WTC11 (cell line): ENCODE results near the gene B4GALNT2. TPM values are rescaled to one million over a fixed set of nuclear protein-coding genes. Genes with fewer than 3 reads are reported as not detected.
A peak's percentile ranks its signal among the peaks of the same experiment; 100 is the strongest.

Source experiments
- ATAC-seq: fragments of 200-7000 bp; cut with Tn5 transposase; 2 replicates; pipeline ENCODE4 v1.10.0; 2021; ENCODE audit warnings: mild to moderate bottlenecking, moderate library complexity
- CTCF ChIA-PET: fragments of 300-600 bp; sonication (Branson Sonifier 250); formaldehyde crosslinking; loops from one replicate; lab custom pipeline; 2021; ENCODE audit warnings: antibody characterized with exemption; lab: Charles Lee
- POLR2A ChIA-PET: fragments of 350-600 bp; sonication (Branson Sonifier 250); formaldehyde crosslinking; loops from one replicate; lab custom pipeline; 2021; ENCODE audit warnings: antibody characterized with exemption; lab: Charles Lee
- DNase-seq: peaks from one replicate; pipeline ENCODE4 v3.0.0; 2021; ENCODE audit warnings: low spot score
- H3K27ac Mint-ChIP-seq: 2 replicates; pipeline ENCODE4 v1.8.0; 2021; ENCODE audit warnings: mixed read lengths
- H3K27me3 Mint-ChIP-seq: 2 replicates; pipeline ENCODE4 v1.8.0; 2021; ENCODE audit warnings: low read depth, mild to moderate bottlenecking, moderate library complexity, mixed read lengths
- H3K36me3 Mint-ChIP-seq: 2 replicates; pipeline ENCODE4 v1.8.0; 2021; ENCODE audit warnings: mixed read lengths
- H3K4me1 Mint-ChIP-seq: 2 replicates; pipeline ENCODE4 v1.8.0; 2022; ENCODE audit warnings: mixed read lengths
- H3K4me3 Mint-ChIP-seq: 2 replicates; pipeline ENCODE4 v1.8.0; 2021; ENCODE audit warnings: mild to moderate bottlenecking, moderate library complexity, mixed read lengths
- H3K9me3 Mint-ChIP-seq: 2 replicates; pipeline ENCODE4 v1.8.0; 2021; ENCODE audit warnings: mixed read lengths
- ATF3 ChIP-seq: sonication (generic); formaldehyde crosslinking; conservative IDR thresholded peaks from 2 replicates; pipeline ENCODE4 v1.8.1; 2022; ENCODE audit warnings: mild to moderate bottlenecking, missing genetic modification reagents
- CBFB ChIP-seq: sonication (generic); formaldehyde crosslinking; IDR thresholded peaks from 2 replicates; pipeline ENCODE4 v1.8.1; 2022; ENCODE audit warnings: mild to moderate bottlenecking, low read depth, missing genetic modification reagents
- CTCF ChIP-seq: fragments of 200-600 bp; IDR thresholded peaks from 2 replicates; pipeline ENCODE4 v1.8.0; 2022; ENCODE audit warnings: antibody characterized with exemption
- GABPB1 ChIP-seq: sonication (generic); formaldehyde crosslinking; IDR thresholded peaks from 2 replicates; pipeline ENCODE4 v1.8.1; 2023; ENCODE audit warnings: mild to moderate bottlenecking, missing genetic modification reagents
- IRF1 ChIP-seq: sonication (generic); formaldehyde crosslinking; IDR thresholded peaks from 2 replicates; pipeline ENCODE4 v1.8.0; 2023; ENCODE audit warnings: missing genetic modification reagents
- IRF2 ChIP-seq: sonication (generic); formaldehyde crosslinking; IDR thresholded peaks from 2 replicates; pipeline ENCODE4 v1.8.0; 2022; ENCODE audit warnings: low read depth, missing genetic modification reagents, borderline replicate concordance
- KAT7 ChIP-seq: sonication (generic); formaldehyde crosslinking; IDR thresholded peaks from 2 replicates; pipeline ENCODE4 v1.8.1; 2023; ENCODE audit warnings: missing genetic modification reagents, mild to moderate bottlenecking, borderline replicate concordance
- MAX ChIP-seq: sonication (generic); formaldehyde crosslinking; IDR thresholded peaks from 2 replicates; pipeline ENCODE4 v1.8.0; 2022; ENCODE audit warnings: mild to moderate bottlenecking, missing genetic modification reagents
- NR3C1 ChIP-seq: sonication (generic); formaldehyde crosslinking; conservative IDR thresholded peaks from 2 replicates; pipeline ENCODE4 v1.8.1; 2023; ENCODE audit warnings: low read depth, mild to moderate bottlenecking, missing genetic modification reagents
- RORB ChIP-seq: fragments of 250-450 bp; sonication (Bioruptor Pico); IDR thresholded peaks from 2 replicates; pipeline ENCODE4 v1.9.0; 2021; ENCODE audit warnings: mild to moderate bottlenecking
- TCF7 ChIP-seq: sonication (generic); formaldehyde crosslinking; IDR thresholded peaks from 2 replicates; pipeline ENCODE4 v1.8.0; 2022; ENCODE audit warnings: mild to moderate bottlenecking, low read depth, missing genetic modification reagents, moderate library complexity
- USF2 ChIP-seq: sonication (generic); formaldehyde crosslinking; IDR thresholded peaks from 2 replicates; pipeline ENCODE4 v1.8.1; 2023; ENCODE audit warnings: mild to moderate bottlenecking, missing genetic modification reagents, moderate library complexity
- ZNF317 ChIP-seq: sonication (generic); formaldehyde crosslinking; IDR thresholded peaks from 2 replicates; pipeline ENCODE4 v1.8.1; 2023; ENCODE audit warnings: low read depth, mild to moderate bottlenecking, moderate library complexity, missing genetic modification reagents, borderline replicate concordance
- ZNF396 ChIP-seq: fragments of 250-450 bp; sonication (Bioruptor Pico); IDR thresholded peaks from 2 replicates; pipeline ENCODE4 v1.8.0; 2021; ENCODE audit warnings: mild to moderate bottlenecking, moderate library complexity, borderline replicate concordance
- ZSCAN18 ChIP-seq: fragments of 250-450 bp; sonication (Bioruptor Pico); IDR thresholded peaks from 2 replicates; pipeline ENCODE4 v2.1.2; 2022; ENCODE audit warnings: mild to moderate bottlenecking, moderate library complexity
- total RNA-seq: library from RNA; stranded (reverse); gene quantifications from 3 replicates; pipeline ENCODE4 v1.2.3, GENCODE V29; 2021

Gene B4GALNT2
- total RNA-seq, 1 experiment from 2014 or later = 0.04 TPM

GRCh38 chr17:49104511-49105074 is 28.0 kb upstream of the B4GALNT2 start:
- DNase-seq = no peak
- no peak overlapping the region for H3K4me3 Mint-ChIP-seq
- TF ChIP-seq ATF3 (CRISPR knock-in tag) = no peak
- TF ChIP-seq, all 79 proteins: peak for 0
- H3K9me3 Mint-ChIP-seq = no peaks in the 10 kb centered on the region
- no peak overlapping the region for H3K27ac Mint-ChIP-seq
- no peak for ATAC-seq
- POLR2A ChIA-PET = no interaction called here
- CTCF ChIA-PET = interaction anchor here (0.6 to 1.5 kb wide), 2 partner anchors 22 to 694 kb away, joined by 3 to 5 read pairs; no protein-coding TSS in a partner anchor
- H3K36me3 Mint-ChIP-seq = no peaks in the 10 kb centered on the region
- peaks cover 33% of the 10 kb centered on the region for H3K4me1 Mint-ChIP-seq
- no peaks in the 10 kb centered on the region for H3K27me3 Mint-ChIP-seq

- H3K27me3 Mint-ChIP-seq = no peaks in the 10 kb centered on the region
- ATAC-seq (no peak; the same call in 1 of the 2 replicates), DNase-seq (no peak)
- H3K36me3 Mint-ChIP-seq = no peaks in the 10 kb centered on the region
- H3K27ac Mint-ChIP-seq = no peak overlapping the region
- no peak overlapping the region for H3K4me3 Mint-ChIP-seq
- ChIA-PET POLR2A (no interaction called here), CTCF (interaction anchor here (0.7 kb wide), 1 partner anchor 118 kb away, joined by 3 read pairs; no protein-coding TSS in a partner anchor)
- no peak for TF ChIP-seq IRF1 (CRISPR knock-in tag)
- peak; percentile 75; the same call in 1 of the 2 replicates for TF ChIP-seq GABPB1 (CRISPR knock-in tag)
- H3K4me1 Mint-ChIP-seq = peaks cover 33% of the 10 kb centered on the region
- no peaks in the 10 kb centered on the region for H3K9me3 Mint-ChIP-seq
Measured at GRCh38 chr17:49106321-49107210, 26.0 kb upstream of the B4GALNT2 start.

GRCh38 chr17:49107211-49107557 is 25.4 kb upstream of the B4GALNT2 start:
- ChIA-PET CTCF (no interaction called here), POLR2A (no interaction called here)
- no peak for ATAC-seq
- H3K4me3 Mint-ChIP-seq = no peak overlapping the region
- H3K27me3 Mint-ChIP-seq = no peaks in the 10 kb centered on the region
- H3K4me1 Mint-ChIP-seq = peaks cover 33% of the 10 kb centered on the region
- TF ChIP-seq CBFB (CRISPR knock-in tag) (no peak), NR3C1 (CRISPR knock-in tag) (no peak), USF2 (CRISPR knock-in tag) (no peak), KAT7 (CRISPR knock-in tag) (no peak), ZNF317 (CRISPR knock-in tag) (no peak), TCF7 (no peak), ZSCAN18 (CRISPR knock-in tag) (no peak), RORB (CRISPR knock-in tag) (no peak), MAX (CRISPR knock-in tag) (no peak), ZNF396 (no peak), IRF2 (CRISPR knock-in tag) (no peak), CTCF (no peak)
- no peaks in the 10 kb centered on the region for H3K36me3 Mint-ChIP-seq
- DNase-seq = no peak
- H3K9me3 Mint-ChIP-seq = no peaks in the 10 kb centered on the region
- no peak overlapping the region for H3K27ac Mint-ChIP-seq
